Bronchial epithelial cell (primary cell): ENCODE data around the gene FBXO7. TPM values are rescaled to one million over a fixed set of nuclear protein-coding genes. Genes with fewer than 3 reads are reported as not detected.

Experiments used
- DNase-seq: peaks from one replicate; pipeline ENCODE4 v3.0.0-alpha.2; 2010; ENCODE audit warnings: low read depth
- FAIRE-seq: peaks from 2 replicates; lab custom pipeline; 2011; peaks lifted over from hg19 to GRCh38; lab: Jason Lieb, UNC
- H3K27me3 ChIP-seq: 2 replicates; pipeline ENCODE4 v1.5.1; 2011; ENCODE audit warnings: low read length; ENCODE audit not compliant: control insufficient read depth, insufficient read depth
- H3K36me3 ChIP-seq: 2 replicates; pipeline ENCODE4 v1.5.1; 2011; ENCODE audit warnings: low read length; ENCODE audit not compliant: control insufficient read depth, insufficient read depth
- H3K4me3 ChIP-seq: 2 replicates; pipeline ENCODE4 v1.5.1; 2011; ENCODE audit warnings: mild to moderate bottlenecking, low read depth, low read length, control low read depth
- total RNA-seq: library from RNA; depleted of rRNA; stranded (reverse); fragments of >200 nt; gene quantifications from 2 replicates; pipeline ENCODE4 v1.2.1, GENCODE V29; 2014
- TF ChIP-seq, protein P1 (sequence below): IDR thresholded peaks from 2 replicates; pipeline ENCODE4 v1.5.1; 2011; ENCODE audit warnings: mild to moderate bottlenecking, moderate library complexity, low read length, control low read depth, inconsistent platforms; ENCODE audit not compliant: insufficient read depth, severe bottlenecking

Gene FBXO7
- total RNA-seq, 1 donor from 2014 or later: 49.5 TPM

DNA sequence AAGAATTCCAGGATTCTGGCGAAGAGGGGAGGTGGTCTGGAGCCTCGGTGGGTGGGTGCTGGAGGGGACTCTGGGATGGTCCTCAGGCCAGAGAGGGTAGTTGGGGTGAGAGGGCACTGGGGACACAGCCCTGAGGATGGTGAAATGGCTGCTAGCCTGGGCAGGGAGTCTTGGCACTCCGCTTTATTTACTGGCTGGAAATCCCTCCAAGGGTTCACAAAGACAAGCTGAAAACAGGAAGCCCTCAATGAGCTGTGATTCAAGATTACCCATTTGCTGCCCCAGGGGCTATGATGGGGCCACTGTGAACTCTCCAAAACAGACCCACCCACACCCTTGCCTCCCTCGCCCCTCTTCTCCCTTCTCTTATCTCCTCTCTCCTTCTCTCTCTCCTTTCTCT, 71.9 kb downstream of the FBXO7 start:
- no peak for FAIRE-seq
- TF ChIP-seq, protein P1, sequence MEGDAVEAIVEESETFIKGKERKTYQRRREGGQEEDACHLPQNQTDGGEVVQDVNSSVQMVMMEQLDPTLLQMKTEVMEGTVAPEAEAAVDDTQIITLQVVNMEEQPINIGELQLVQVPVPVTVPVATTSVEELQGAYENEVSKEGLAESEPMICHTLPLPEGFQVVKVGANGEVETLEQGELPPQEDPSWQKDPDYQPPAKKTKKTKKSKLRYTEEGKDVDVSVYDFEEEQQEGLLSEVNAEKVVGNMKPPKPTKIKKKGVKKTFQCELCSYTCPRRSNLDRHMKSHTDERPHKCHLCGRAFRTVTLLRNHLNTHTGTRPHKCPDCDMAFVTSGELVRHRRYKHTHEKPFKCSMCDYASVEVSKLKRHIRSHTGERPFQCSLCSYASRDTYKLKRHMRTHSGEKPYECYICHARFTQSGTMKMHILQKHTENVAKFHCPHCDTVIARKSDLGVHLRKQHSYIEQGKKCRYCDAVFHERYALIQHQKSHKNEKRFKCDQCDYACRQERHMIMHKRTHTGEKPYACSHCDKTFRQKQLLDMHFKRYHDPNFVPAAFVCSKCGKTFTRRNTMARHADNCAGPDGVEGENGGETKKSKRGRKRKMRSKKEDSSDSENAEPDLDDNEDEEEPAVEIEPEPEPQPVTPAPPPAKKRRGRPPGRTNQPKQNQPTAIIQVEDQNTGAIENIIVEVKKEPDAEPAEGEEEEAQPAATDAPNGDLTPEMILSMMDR: no peak
- Histone ChIP-seq H3K4me3 (no peak overlapping the region), H3K27me3 (no peaks in the 10 kb centered on the region), H3K36me3 (no peaks in the 10 kb centered on the region)
- DNase-seq: peak; percentile 69

DNA sequence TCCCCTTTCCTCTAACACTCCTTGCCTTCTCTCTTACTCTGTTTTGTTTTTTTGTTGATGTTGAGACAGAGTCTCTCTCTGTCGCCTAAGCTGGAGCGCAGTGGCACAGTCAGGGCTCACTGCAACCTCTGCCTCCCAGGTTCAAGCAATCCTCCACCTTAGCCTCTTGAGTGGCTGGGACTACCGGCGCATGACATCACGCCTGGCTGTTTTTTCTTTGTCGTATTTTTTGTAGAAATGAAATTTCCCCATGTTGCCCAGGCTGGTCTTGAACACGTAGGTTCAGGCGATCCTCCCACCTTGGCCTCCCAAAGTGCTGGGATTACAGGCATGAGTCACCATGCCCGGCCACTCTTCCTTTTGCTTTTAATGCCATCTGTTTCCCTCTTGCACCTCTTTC, 72.3 kb downstream of the FBXO7 start:
- FAIRE-seq (no peak), DNase-seq (no peak)
- H3K36me3 ChIP-seq: no peaks in the 10 kb centered on the region
- no peak overlapping the region for H3K4me3 ChIP-seq
- TF ChIP-seq, protein P1: no peak
- no peaks in the 10 kb centered on the region for H3K27me3 ChIP-seq

- FAIRE-seq: no peak
- TF ChIP-seq, protein P1: no peak
- DNase-seq: no peak
- H3K36me3 ChIP-seq: no peaks in the 10 kb centered on the region
- H3K27me3 ChIP-seq: no peaks in the 10 kb centered on the region
- H3K4me3 ChIP-seq: no peak overlapping the region
Measured at GRCh38 chr22:32548039-32548438, 73.4 kb downstream of the FBXO7 start.

Other genes with a start within 250 kb of the FBXO7 start
- not detected in 2 replicates for gene SLC5A4, start 219.5 kb upstream of the FBXO7 start, total RNA-seq
- not detected in 2 replicates for gene RFPL3, start 116.9 kb upstream of the FBXO7 start, total RNA-seq
- gene RTCB, start 62.6 kb upstream of the FBXO7 start, total RNA-seq: 107 and 165 TPM in 2 replicates
- 0.64 TPM in 1 of 2 replicates, not detected in the other for gene BPIFC, start 10.4 kb upstream of the FBXO7 start, total RNA-seq